GM21360 (cell line): ENCODE measurements around the gene ENTPD6.
"Not testable (repeated sequence)": the region's sequence is repeated elsewhere in the genome, so short reads cannot be mapped to it uniquely, and the experiment has no call there.

Experiments used
- ATAC-seq: cut with Tn5 transposase; IDR thresholded peaks from one replicate; pipeline ENCODE4 v1.9.1; 2021; ENCODE audit warnings: mild to moderate bottlenecking, moderate library complexity; ENCODE audit not compliant: unreplicated experiment

Gene ENTPD6

GRCh38 chr20:25221592-25222460 lies 26.3 kb downstream of the ENTPD6 start:
- ATAC-seq, result no peak

- no peak for ATAC-seq
Measured at GRCh38 chr20:25222461-25223178, 27.1 kb downstream of the ENTPD6 start.

- ATAC-seq, result no peak
Measured at GRCh38 chr20:25223179-25223661, 27.7 kb downstream of the ENTPD6 start.

GRCh38 chr20:25223765-25224720 lies 28.5 kb downstream of the ENTPD6 start:
- no peak for ATAC-seq

GRCh38 chr20:25224941-25225340 lies 29.4 kb downstream of the ENTPD6 start:
- ATAC-seq, result no peak

- ATAC-seq, result no peak
Measured at GRCh38 chr20:25225642-25226432, 30.3 kb downstream of the ENTPD6 start.

GRCh38 chr20:25226433-25227316 lies 31.2 kb downstream of the ENTPD6 start:
- no peak for ATAC-seq

- ATAC-seq, result no peak
Measured at GRCh38 chr20:25227317-25227831, 31.9 kb downstream of the ENTPD6 start.

GRCh38 chr20:25229486-25230165 lies 34.1 kb downstream of the ENTPD6 start:
- no peak for ATAC-seq

- ATAC-seq, result no peak
Measured at GRCh38 chr20:25230166-25230831, 34.8 kb downstream of the ENTPD6 start.

- ATAC-seq, result no peak
Measured at GRCh38 chr20:25233016-25233772, 37.7 kb downstream of the ENTPD6 start.

- ATAC-seq, result not testable (repeated sequence)
Measured at GRCh38 chr20:25234009-25234849, 38.7 kb downstream of the ENTPD6 start.

GRCh38 chr20:25236450-25237304 lies 41.2 kb downstream of the ENTPD6 start:
- no peak for ATAC-seq

- ATAC-seq, result no peak
Measured at GRCh38 chr20:25237610-25238318, 42.3 kb downstream of the ENTPD6 start.
